Neutrophil (primary cell): ENCODE data around the gene SMC4.
"Not testable (repeated sequence)": the region's sequence is repeated elsewhere in the genome, so short reads cannot be mapped to it uniquely, and the experiment has no call there.

Source experiments
- H3K27ac ChIP-seq: fragments of 200-600 bp; sonication (generic); 2 replicates; pipeline ENCODE4 v1.5.1; 2016; ENCODE audit warnings: mild to moderate bottlenecking, moderate library complexity
- H3K27me3 ChIP-seq: fragments of 200-600 bp; sonication (generic); 2 replicates; pipeline ENCODE4 v1.6.0; 2016; ENCODE audit warnings: mild to moderate bottlenecking
- H3K36me3 ChIP-seq: fragments of 200-600 bp; sonication (generic); 2 replicates; pipeline ENCODE4 v1.5.1; 2017
- H3K4me1 ChIP-seq, 2 experiments: fragments of 200-600 bp in 1 of 2; sonication (generic) in 1 of 2; 1 replicate in 1 of 2; 2 replicates in 1 of 2; pipeline versions ENCODE4 v1.5.1 to v1.6.1; 2013 to 2016; ENCODE audit warnings: low read depth in 1 of 2, low read length in 1 of 2, mild to moderate bottlenecking in 1 of 2, moderate library complexity in 1 of 2; ENCODE audit not compliant: control insufficient read depth in 1 of 2, insufficient read depth in 1 of 2
- H3K4me3 ChIP-seq, 2 experiments: fragments of 200-600 bp in 1 of 2; sonication (generic) in 1 of 2; 1 replicate in 1 of 2; 2 replicates in 1 of 2; pipeline ENCODE4 v1.5.1; 2013 to 2016; ENCODE audit warnings: low read depth in 1 of 2, low read length in 1 of 2, mild to moderate bottlenecking in 1 of 2, moderate library complexity in 1 of 2
- H3K9me3 ChIP-seq: fragments of 200-600 bp; sonication (generic); 2 replicates; pipeline ENCODE4 v1.5.1; 2016
- TF ChIP-seq, protein P1 (sequence below): fragments of 200-600 bp; sonication (generic); IDR thresholded peaks from 2 replicates; pipeline ENCODE4 v1.5.1; 2016; ENCODE audit warnings: antibody characterized with exemption

SMC4 gene

DNA sequence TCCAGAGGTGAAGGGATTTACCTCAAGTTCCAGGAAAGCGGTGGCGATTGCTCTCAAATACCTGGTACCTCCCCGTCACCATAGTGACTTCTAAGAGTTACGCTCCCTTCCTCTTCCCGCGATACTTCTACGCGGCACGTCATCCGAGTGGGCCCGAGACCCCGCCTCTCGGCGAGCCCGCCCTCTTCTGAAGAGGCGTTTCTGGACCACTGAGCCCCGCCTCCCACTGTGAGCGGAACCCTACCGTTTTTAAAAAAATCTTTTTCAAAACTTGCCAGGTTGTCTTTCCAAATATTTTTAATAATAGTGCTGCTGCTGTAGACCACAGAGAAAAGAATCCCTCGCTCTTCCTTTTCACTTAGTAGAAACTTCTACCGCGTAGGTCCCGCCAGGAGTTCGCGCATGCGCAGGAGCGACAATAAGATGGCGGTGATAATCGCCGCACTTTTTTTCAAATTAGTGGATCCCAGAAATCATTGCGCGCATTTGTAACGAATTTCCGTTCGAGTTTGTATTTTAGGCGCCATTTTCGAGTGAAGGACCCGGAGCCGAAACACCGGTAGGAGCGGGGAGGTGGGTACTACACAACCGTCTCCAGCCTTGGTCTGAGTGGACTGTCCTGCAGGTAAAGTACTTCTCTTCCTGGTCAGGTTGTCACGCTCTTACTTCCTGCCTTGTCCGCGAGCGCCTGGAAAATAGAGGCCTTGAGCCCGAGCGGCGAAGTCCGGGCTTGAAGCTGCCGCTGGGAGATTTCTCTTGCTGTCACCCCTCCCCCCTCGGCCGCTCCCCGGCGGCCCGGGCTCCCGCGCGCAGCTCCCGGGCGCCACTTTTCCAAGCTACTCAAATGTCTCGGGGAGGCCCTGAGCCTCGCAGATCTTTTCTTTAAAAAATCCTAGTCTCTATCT is at the start of gene SMC4, which contains the start of gene IFT80:
TSS of gene SMC4 (plus strand) at position 526 of the 905 bp plus-strand sequence. CDS start 1,177 bp downstream, outside the sequence.
TSS of gene IFT80 (minus strand) at position 101 of the 905 bp plus-strand sequence. CDS start 14,625 bp downstream, outside the sequence.
- Histone ChIP-seq H3K27me3 (no peaks in the 10 kb centered on the region), H3K4me1 (peaks cover 37 to 43% of the 10 kb centered on the region in 2 experiments), H3K4me3 (peak within 1 kb of the TSS; percentile 84 to 94), H3K36me3 (no peaks in the 10 kb centered on the region), H3K27ac (peak within 1 kb of the TSS; percentile 86), H3K9me3 (no peaks in the 10 kb centered on the region)
- TF ChIP-seq, protein P1, sequence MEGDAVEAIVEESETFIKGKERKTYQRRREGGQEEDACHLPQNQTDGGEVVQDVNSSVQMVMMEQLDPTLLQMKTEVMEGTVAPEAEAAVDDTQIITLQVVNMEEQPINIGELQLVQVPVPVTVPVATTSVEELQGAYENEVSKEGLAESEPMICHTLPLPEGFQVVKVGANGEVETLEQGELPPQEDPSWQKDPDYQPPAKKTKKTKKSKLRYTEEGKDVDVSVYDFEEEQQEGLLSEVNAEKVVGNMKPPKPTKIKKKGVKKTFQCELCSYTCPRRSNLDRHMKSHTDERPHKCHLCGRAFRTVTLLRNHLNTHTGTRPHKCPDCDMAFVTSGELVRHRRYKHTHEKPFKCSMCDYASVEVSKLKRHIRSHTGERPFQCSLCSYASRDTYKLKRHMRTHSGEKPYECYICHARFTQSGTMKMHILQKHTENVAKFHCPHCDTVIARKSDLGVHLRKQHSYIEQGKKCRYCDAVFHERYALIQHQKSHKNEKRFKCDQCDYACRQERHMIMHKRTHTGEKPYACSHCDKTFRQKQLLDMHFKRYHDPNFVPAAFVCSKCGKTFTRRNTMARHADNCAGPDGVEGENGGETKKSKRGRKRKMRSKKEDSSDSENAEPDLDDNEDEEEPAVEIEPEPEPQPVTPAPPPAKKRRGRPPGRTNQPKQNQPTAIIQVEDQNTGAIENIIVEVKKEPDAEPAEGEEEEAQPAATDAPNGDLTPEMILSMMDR, result peak; percentile 29

DNA sequence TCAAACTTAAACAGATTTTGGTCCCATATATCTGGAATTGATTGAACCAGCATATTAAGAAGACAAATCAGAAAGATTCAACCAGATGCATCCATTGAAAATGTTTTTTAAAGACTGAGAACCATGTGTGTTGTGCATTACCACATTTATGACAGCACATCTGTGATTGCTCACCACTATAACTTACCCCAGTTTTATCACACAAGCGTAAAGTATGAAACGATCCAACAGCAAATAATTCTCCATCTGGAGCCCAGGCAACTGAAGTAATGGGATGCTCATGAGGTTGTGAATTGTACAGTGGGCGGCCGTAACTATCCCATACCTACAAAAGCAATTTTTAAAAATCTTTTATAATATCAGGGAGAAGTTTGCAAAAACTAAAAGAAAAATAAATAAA is 43.6 kb upstream of the SMC4 start:
- TF ChIP-seq, protein P1, result no peak
- H3K27ac ChIP-seq, result no peak overlapping the region
- no peaks in the 10 kb centered on the region for H3K36me3 ChIP-seq
- no peaks in the 10 kb centered on the region for H3K9me3 ChIP-seq
- H3K27me3 ChIP-seq, result no peaks in the 10 kb centered on the region
- no peaks in the 10 kb centered on the region for H3K4me1 ChIP-seq
- no peak overlapping the region for H3K4me3 ChIP-seq

DNA sequence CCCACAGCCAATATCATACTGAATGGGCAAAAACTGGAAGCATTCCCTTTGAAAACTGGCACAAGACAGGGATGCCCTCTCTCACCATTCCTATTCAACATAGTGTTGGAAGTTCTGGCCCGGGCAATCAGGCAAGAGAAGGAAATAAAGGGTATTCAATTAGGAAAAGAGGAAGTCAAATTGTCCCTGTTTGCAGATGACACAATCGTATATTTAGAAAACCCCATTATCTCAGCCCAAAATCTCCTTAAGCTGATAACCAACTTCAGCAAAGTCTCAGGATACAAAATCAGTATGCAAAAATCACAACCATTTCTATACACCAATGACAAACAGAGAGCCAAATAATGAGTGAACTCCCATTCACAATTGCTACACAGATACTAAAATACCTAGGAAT is 36.6 kb upstream of the SMC4 start:
- not testable (repeated sequence) for H3K36me3 ChIP-seq, H3K4me3 ChIP-seq, H3K27ac ChIP-seq

DNA sequence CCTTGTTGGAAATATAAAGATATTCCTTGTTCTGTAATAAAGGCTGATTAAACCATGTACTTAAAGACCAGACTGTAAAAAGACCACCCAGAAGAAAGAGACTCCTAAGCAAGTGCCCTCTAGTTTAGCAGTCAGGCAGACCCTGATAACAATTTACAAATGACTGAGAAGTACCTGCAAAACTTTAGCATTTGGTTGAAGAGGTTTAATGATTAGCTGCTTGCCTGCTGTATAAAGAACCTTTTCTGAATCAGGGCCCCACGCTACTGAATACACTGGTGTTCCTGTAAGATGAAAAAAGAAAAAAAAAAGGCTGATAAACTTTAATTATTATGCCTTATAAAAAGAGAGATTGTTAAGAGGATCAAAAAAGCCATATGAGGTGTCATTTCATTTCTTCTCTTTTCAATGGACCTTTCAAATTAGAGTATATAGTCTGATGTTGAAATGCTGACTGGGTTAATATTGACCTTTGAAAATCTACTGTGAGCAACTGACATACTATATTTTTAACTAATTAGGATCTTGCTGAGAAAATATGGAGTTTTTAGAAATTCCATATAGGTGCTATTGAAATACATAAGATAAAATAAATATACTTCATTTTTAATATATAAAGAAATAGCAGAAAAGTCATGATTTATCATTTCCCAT is 33.5 kb upstream of the SMC4 start:
- Histone ChIP-seq H3K27me3 (no peaks in the 10 kb centered on the region), H3K9me3 (no peaks in the 10 kb centered on the region), H3K4me1 (peaks cover 0 to 5% of the 10 kb centered on the region in 2 experiments), H3K4me3 (no peak overlapping the region), H3K27ac (no peak overlapping the region), H3K36me3 (no peaks in the 10 kb centered on the region)
- TF ChIP-seq, protein P1, result no peak

More for the DNA sequence above, 36.6 kb upstream of the SMC4 start:
- H3K4me1 ChIP-seq, H3K9me3 ChIP-seq, H3K27me3 ChIP-seq: not testable (repeated sequence)

DNA sequence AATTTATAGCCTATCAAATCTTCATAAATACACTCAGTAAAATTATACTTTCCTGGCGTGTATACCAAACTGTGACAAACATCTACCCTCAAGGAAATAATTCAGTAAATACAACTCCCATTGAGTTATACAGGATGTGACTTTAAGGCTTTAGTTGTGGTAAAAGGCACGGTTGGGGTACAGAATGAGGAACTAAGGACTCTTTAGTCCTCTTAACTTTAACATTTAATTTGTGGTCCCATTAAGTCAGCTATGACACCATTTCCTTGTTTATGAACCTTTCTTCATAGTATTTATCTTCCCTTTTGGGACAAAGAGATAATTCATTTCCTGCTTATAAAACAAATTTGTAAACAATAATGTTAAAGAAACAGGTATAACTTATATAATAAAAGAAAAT is 30.6 kb upstream of the SMC4 start:
- Histone ChIP-seq H3K4me1 (peaks cover 0 to 5% of the 10 kb centered on the region in 2 experiments), H3K9me3 (no peaks in the 10 kb centered on the region), H3K36me3 (no peaks in the 10 kb centered on the region), H3K27me3 (no peaks in the 10 kb centered on the region), H3K4me3 (no peak overlapping the region), H3K27ac (no peak overlapping the region)
- TF ChIP-seq, protein P1, result no peak

DNA sequence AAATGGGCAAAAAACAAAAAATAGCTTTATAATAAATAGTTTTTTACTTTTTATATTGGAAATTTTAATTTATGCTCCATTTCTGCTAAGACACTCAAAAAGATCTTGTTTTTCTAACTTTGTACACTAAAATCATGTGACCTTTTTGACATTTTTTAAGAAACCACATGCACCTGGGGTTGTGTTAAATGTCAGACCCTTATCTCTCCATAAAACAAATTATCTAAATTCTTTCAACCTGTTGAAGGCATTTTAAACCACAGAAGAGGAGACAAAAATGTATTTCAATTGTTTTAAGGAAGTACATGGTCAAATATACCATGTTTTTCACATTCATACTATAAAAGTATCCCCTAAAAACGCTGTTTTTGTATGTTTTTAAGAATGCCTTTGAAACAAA is 29.7 kb upstream of the SMC4 start:
- Histone ChIP-seq H3K27ac (no peak overlapping the region), H3K4me1 (peaks cover 0 to 5% of the 10 kb centered on the region in 2 experiments), H3K27me3 (no peaks in the 10 kb centered on the region), H3K9me3 (no peaks in the 10 kb centered on the region), H3K36me3 (no peaks in the 10 kb centered on the region), H3K4me3 (no peak overlapping the region)
- TF ChIP-seq, protein P1, result no peak
